Gastroesophageal sphincter (tissue), 3 donors: ENCODE data around the gene ZNF777.

Experiments used
- CTCF ChIP-seq, 4 experiments: fragments of 200-600 bp in 2 of 4; fragments of 450-650 bp in 2 of 4; sonication (generic) in 1 of 4; IDR thresholded peaks; one replicate each; pipeline ENCODE4 v1.5.1; 2017 to 2019; ENCODE audit warnings: antibody characterized with exemption in 4 of 4, mild to moderate bottlenecking in 2 of 4, moderate library complexity in 2 of 4
- POLR2A ChIP-seq, 2 donors: fragments of 450-650 bp; IDR thresholded peaks; one replicate each; pipeline ENCODE4 v1.6.1; 2017; ENCODE audit warnings: antibody characterized with exemption in 2 of 2, mild to moderate bottlenecking in 2 of 2, moderate library complexity in 1 of 2

- peak in 1 of 4 experiments; percentile 16 for TF ChIP-seq CTCF (IDR thresholded peaks at IDR 0.05)
- TF ChIP-seq POLR2A (IDR thresholded peaks at IDR 0.05), result no peak
These were observed 28.6 kb upstream of the ZNF777 start for GRCh38 chr7:149489391-149490024.
